Prostate gland (tissue), 2 donors: ENCODE measurements around the gene SPSB3. TPM values are rescaled to one million over a fixed set of nuclear protein-coding genes. Genes with fewer than 3 reads are reported as not detected.

ENCODE experiments used
- DNase-seq: peaks from one replicate; pipeline ENCODE4 v3.0.0-alpha.2; 2019; ENCODE audit warnings: low spot score
- H3K27ac ChIP-seq, 2 donors: fragments of 200-600 bp; sonication (generic); 2 replicates each; pipeline ENCODE4 v1.5.1; 2017 to 2019
- H3K27me3 ChIP-seq: fragments of 200-600 bp; sonication (generic); replicated peaks from 2 replicates; pipeline ENCODE4 v1.5.1; 2019; ENCODE audit not compliant: insufficient read depth
- H3K36me3 ChIP-seq, 2 donors: fragments of 200-600 bp; sonication (generic); 1 replicate in 1 of 2; 2 replicates in 1 of 2; pipeline versions ENCODE4 v1.5.1 to v1.8.1; 2017 to 2019
- H3K4me1 ChIP-seq: fragments of 200-600 bp; sonication (generic); replicated peaks from 2 replicates; pipeline ENCODE4 v1.5.1; 2019
- H3K4me3 ChIP-seq, 2 donors: fragments of 200-600 bp; sonication (generic); 2 replicates each; pipeline ENCODE4 v1.5.1; 2017 to 2019
- H3K9me3 ChIP-seq: fragments of 200-600 bp; sonication (generic); 2 replicates; pipeline ENCODE4 v1.5.1; 2017
- CTCF ChIP-seq, 4 experiments: fragments of 200-600 bp in 2 of 4; fragments of 450-650 bp in 2 of 4; sonication (generic) in 2 of 4; IDR thresholded peaks; 1 replicate in 3 of 4; 2 replicates in 1 of 4; pipeline ENCODE4 v1.5.1; 2016 to 2019; ENCODE audit warnings: antibody characterized with exemption in 4 of 4, mild to moderate bottlenecking in 2 of 4, moderate library complexity in 2 of 4
- POLR2A ChIP-seq: fragments of 450-650 bp; IDR thresholded peaks from one replicate; pipeline ENCODE4 v1.6.1; 2016; ENCODE audit warnings: antibody characterized with exemption, mild to moderate bottlenecking
- POLR2AphosphoS5 ChIP-seq: sonication (generic); formaldehyde crosslinking; IDR thresholded peaks from one replicate; pipeline ENCODE4 v1.6.1; 2017; ENCODE audit warnings: antibody characterized with exemption
- WGBS: methylation state at CpG from one replicate; pipeline ENCODE4 v1.1.5; 2018; 5-methylcytosine and 5-hydroxymethylcytosine counted together
- intact Hi-C: fragments of 100-400 bp; cut with DNase I; formaldehyde crosslinking; loops from one replicate; pipeline ENCODE4 v1.14.2; 2022
- total RNA-seq, 2 donors: library from RNA; depleted of rRNA; stranded (reverse); fragments of >200 nt; gene quantifications; one replicate each; pipeline ENCODE4 v1.1.0, GENCODE V29; 2016

SPSB3 gene
- total RNA-seq, 2 donors from 2014 or later: 87.8 to 138 TPM

- no peak for DNase-seq
- H3K9me3 ChIP-seq: no peaks in the 10 kb centered on the region
- WGBS: 57% methylated on average over 20 of the region's 20 CpGs
- H3K27me3 ChIP-seq: no peaks in the 10 kb centered on the region
- peaks cover 14% of the 10 kb centered on the region for H3K4me1 ChIP-seq
- intact Hi-C loops: no loop called here
- peaks cover 12 to 17% of the 10 kb centered on the region in 2 donors for H3K36me3 ChIP-seq
- H3K4me3 ChIP-seq: peak overlapping the region; percentile 86 to 98
- H3K27ac ChIP-seq: peak overlapping the region; percentile 72 to 83
- TF ChIP-seq POLR2A (no peak), CTCF (IDR thresholded peaks at IDR 0.05) (no peak), POLR2AphosphoS5 (no peak)
Observed at GRCh38 chr16:1781254-1781653, 1.1 kb downstream of the SPSB3 start.

GRCh38 chr16:1780677-1781072, 1.7 kb downstream of the SPSB3 start:
- H3K4me3 ChIP-seq: no peak overlapping the region
- TF ChIP-seq CTCF (IDR thresholded peaks at IDR 0.05) (no peak), POLR2AphosphoS5 (no peak), POLR2A (no peak)
- no peak overlapping the region for H3K27ac ChIP-seq
- no peaks in the 10 kb centered on the region for H3K27me3 ChIP-seq
- DNase-seq: no peak
- whole genome bisulfite sequencing: 67% methylated on average over 6 of the region's 6 CpGs
- intact Hi-C loops: no loop called here
- H3K36me3 ChIP-seq: peaks cover 12 to 23% of the 10 kb centered on the region in 2 donors
- no peaks in the 10 kb centered on the region for H3K9me3 ChIP-seq
- peaks cover 14% of the 10 kb centered on the region for H3K4me1 ChIP-seq

- no peaks in the 10 kb centered on the region for H3K27me3 ChIP-seq
- H3K9me3 ChIP-seq: no peaks in the 10 kb centered on the region
- WGBS: 80% methylated on average over 27 of the region's 27 CpGs
- no peak overlapping the region for H3K4me3 ChIP-seq
- peaks cover 12 to 24% of the 10 kb centered on the region in 2 donors for H3K36me3 ChIP-seq
- H3K27ac ChIP-seq: no peak overlapping the region
- peaks cover 14% of the 10 kb centered on the region for H3K4me1 ChIP-seq
- DNase-seq: no peak
- TF ChIP-seq CTCF (IDR thresholded peaks at IDR 0.05): no peak
- no peak for TF ChIP-seq POLR2A
- no peak for TF ChIP-seq POLR2AphosphoS5
- intact Hi-C loops: no loop called here
Observed at GRCh38 chr16:1779741-1780676, 2.4 kb downstream of the SPSB3 start.

- Histone ChIP-seq H3K9me3 (no peaks in the 10 kb centered on the region), H3K4me1 (peaks cover 16% of the 10 kb centered on the region), H3K27me3 (no peaks in the 10 kb centered on the region), H3K4me3 (no peak overlapping the region), H3K36me3 (peaks cover 12 to 24% of the 10 kb centered on the region in 2 donors), H3K27ac (no peak overlapping the region)
- 79% methylated on average over 8 of the region's 8 CpGs for WGBS
- TF ChIP-seq CTCF (IDR thresholded peaks at IDR 0.05) (no peak), POLR2A (no peak), POLR2AphosphoS5 (no peak)
- intact Hi-C loops: no loop called here
- no peak for DNase-seq
Observed at GRCh38 chr16:1779234-1779701, 3.1 kb downstream of the SPSB3 start.
